K562 (cell line): ENCODE results near the gene FRMD5. TPM values are rescaled to one million over a fixed set of nuclear protein-coding genes. Genes with fewer than 3 reads are reported as not detected.

Source experiments
- ATAC-seq: fragments of 200-7000 bp; cut with Tn5 transposase; 3 replicates; pipeline ENCODE4 v1.9.1; 2020; ENCODE audit warnings: moderate library complexity
- BruUV-seq: library from RNA; stranded (reverse); fragments of 400-500 nt; replicated peaks from 2 replicates; lab custom pipeline; 2021; lab: Mats Ljungman, UMichigan
- CTCF ChIA-PET: fragments of 300-600 bp; formaldehyde crosslinking; extraction: SDS; loops from one replicate; lab custom pipeline; 2021; ENCODE audit warnings: low intra/inter-chr PET ratio; lab: Yijun Ruan, JAX
- POLR2A ChIA-PET: fragments of 300-600, 350-650 bp; sonication (Branson Sonifier 250); formaldehyde crosslinking; extraction: SDS; loops from one replicate; lab custom pipeline; 2021; ENCODE audit warnings: antibody characterized with exemption, inconsistent platforms; lab: Yijun Ruan, JAX
- DNase-seq, 4 experiments: peaks; one replicate each; pipeline versions ENCODE4 v3.0.0 to v3.0.0-alpha.2; 2011 to 2018; ENCODE audit warnings: low spot score in 3 of 4, mixed read lengths in 3 of 4; ENCODE audit errors: extremely low read depth in 1 of 4
- FAIRE-seq: peaks from 2 replicates; lab custom pipeline; 2011; peaks lifted over from hg19 to GRCh38; lab: Jason Lieb, UNC
- H2AFZ ChIP-seq: 2 replicates; pipeline ENCODE4 v1.6.0; 2011; ENCODE audit warnings: low read depth, low read length, control low read depth, inconsistent platforms
- H3K27ac ChIP-seq: fragments of 200-600 bp; 3 replicates; pipeline ENCODE4 v1.8.0; 2011; ENCODE audit warnings: low read depth, mild to moderate bottlenecking, control low read depth, inconsistent platforms, low read length, moderate library complexity, mixed read lengths; ENCODE audit errors: extremely low read depth
- H3K27me3 ChIP-seq, 2 experiments: fragments of 300-600 bp in 1 of 2; 2 replicates in 1 of 2; 3 replicates in 1 of 2; pipeline versions ENCODE4 v1.6.0 to v1.8.0; 2011; ENCODE audit warnings: inconsistent platforms in 2 of 2, low read length in 2 of 2, mild to moderate bottlenecking in 1 of 2, mixed read lengths in 1 of 2, moderate library complexity in 1 of 2; ENCODE audit not compliant: control insufficient read depth in 2 of 2, insufficient read depth in 2 of 2
- H3K36me3 ChIP-seq: fragments of 300-600 bp; 3 replicates; pipeline ENCODE4 v1.8.0; 2011; ENCODE audit warnings: mild to moderate bottlenecking, low read length, inconsistent platforms; ENCODE audit not compliant: control insufficient read depth, insufficient read depth
- H3K4me1 ChIP-seq, 2 experiments: fragments of 200-600 bp in 1 of 2; replicated peaks in 1 of 2; 2 replicates in 1 of 2; 3 replicates in 1 of 2; pipeline versions ENCODE4 v1.5.1 to v1.8.0; 2011; ENCODE audit warnings: inconsistent platforms in 2 of 2, low read length in 2 of 2, mild to moderate bottlenecking in 1 of 2, mixed read lengths in 1 of 2, moderate library complexity in 1 of 2; ENCODE audit not compliant: control insufficient read depth in 2 of 2, insufficient read depth in 2 of 2
- H3K4me2 ChIP-seq: 2 replicates; pipeline ENCODE4 v1.6.1; 2011; ENCODE audit warnings: low read length, control low read depth, inconsistent platforms, mixed read lengths; ENCODE audit not compliant: insufficient read depth
- H3K4me3 ChIP-seq: fragments of 200-600 bp; sonication (generic), shearing (Covaris generic); 2 replicates; pipeline ENCODE4 v1.5.1; 2016; ENCODE audit warnings: control low read depth, inconsistent platforms
- H3K79me2 ChIP-seq: fragments of 200-600 bp; 3 replicates; pipeline ENCODE4 v1.8.0; 2011; ENCODE audit warnings: low read length, inconsistent platforms; ENCODE audit not compliant: control insufficient read depth, insufficient read depth
- H3K9ac ChIP-seq, 2 experiments: 2 replicates each; pipeline versions ENCODE4 v1.6.0 to v1.6.1; 2011; ENCODE audit warnings: low read depth in 2 of 2, low read length in 2 of 2, control low read depth in 1 of 2, inconsistent platforms in 1 of 2, mild to moderate bottlenecking in 1 of 2, mixed read lengths in 1 of 2; ENCODE audit not compliant: insufficient read depth in 1 of 2
- H3K9me1 ChIP-seq: one replicate; pipeline ENCODE4 v1.6.0; 2011; ENCODE audit warnings: inconsistent platforms, mild to moderate bottlenecking, low read length, moderate library complexity; ENCODE audit not compliant: control insufficient read depth, insufficient read depth
- H3K9me3 ChIP-seq: replicated peaks from 2 replicates; pipeline ENCODE4 v1.5.1; 2011; ENCODE audit warnings: low read depth, low read length, inconsistent platforms; ENCODE audit not compliant: control insufficient read depth, insufficient read depth
- H4K20me1 ChIP-seq: replicated peaks from 2 replicates; pipeline ENCODE4 v1.6.1; 2011; ENCODE audit warnings: low read length, inconsistent platforms, mixed read lengths; ENCODE audit not compliant: control insufficient read depth, insufficient read depth
- ETS1 ChIP-seq: conservative IDR thresholded peaks from 2 replicates; pipeline ENCODE4 v1.6.1; 2011; ENCODE audit warnings: low read depth, mild to moderate bottlenecking, low read length; ENCODE audit not compliant: control insufficient read depth
- HDGF ChIP-seq: fragments of 450-650 bp; IDR thresholded peaks from 2 replicates; pipeline ENCODE4 v1.6.1; 2016
- IRF9 ChIP-seq: fragments of 450-650 bp; IDR thresholded peaks from 2 replicates; pipeline ENCODE4 v1.6.1; 2016; ENCODE audit warnings: missing biosample characterization, missing genetic modification characterization
- KAT7 ChIP-seq: sonication (generic); formaldehyde crosslinking; IDR thresholded peaks from 2 replicates; pipeline ENCODE4 v1.8.0; 2022; ENCODE audit warnings: missing genetic modification reagents, mild to moderate bottlenecking, borderline replicate concordance
- LEF1 ChIP-seq: fragments of 450-650 bp; IDR thresholded peaks from 2 replicates; pipeline ENCODE4 v1.6.1; 2016; ENCODE audit warnings: mild to moderate bottlenecking
- MAZ ChIP-seq, 2 experiments: fragments of 450-650 bp in 1 of 2; sonication (generic) in 1 of 2; formaldehyde crosslinking; IDR thresholded peaks in 1 of 2; conservative IDR thresholded peaks in 1 of 2; 2 replicates each; pipeline versions ENCODE4 v1.4.0 to v1.5.0; 2020; ENCODE audit warnings: mild to moderate bottlenecking in 1 of 2, missing genetic modification reagents in 1 of 2
- MLLT1 ChIP-seq, 2 experiments: fragments of 450-650 bp; IDR thresholded peaks; 2 replicates each; pipeline ENCODE4 v1.6.1; 2016
- MLX ChIP-seq, 2 experiments: fragments of 450-650 bp in 1 of 2; sonication (generic) in 1 of 2; formaldehyde crosslinking; conservative IDR thresholded peaks; 2 replicates each; pipeline versions ENCODE4 v1.4.0 to v1.8.1; 2020 to 2022; ENCODE audit warnings: mild to moderate bottlenecking in 1 of 2, missing genetic modification reagents in 1 of 2
- MNT ChIP-seq, 2 experiments: fragments of 450-650 bp; conservative IDR thresholded peaks; 2 replicates each; pipeline ENCODE4 v1.6.1; 2017; ENCODE audit warnings: mild to moderate bottlenecking in 2 of 2, moderate library complexity in 2 of 2
- POLR2AphosphoS5 ChIP-seq: IDR thresholded peaks from 2 replicates; pipeline ENCODE4 v1.6.1; 2011; ENCODE audit warnings: mild to moderate bottlenecking, low read depth, low read length, moderate library complexity; ENCODE audit not compliant: control insufficient read depth, insufficient read depth
- RAD51 ChIP-seq: fragments of 450-650 bp; IDR thresholded peaks from 2 replicates; pipeline ENCODE4 v1.7.1; 2016; ENCODE audit warnings: low read depth, mild to moderate bottlenecking, borderline replicate concordance
- RFX1 ChIP-seq: fragments of 450-650 bp; IDR thresholded peaks from 2 replicates; pipeline ENCODE4 v1.6.1; 2016; ENCODE audit warnings: mild to moderate bottlenecking, moderate library complexity
- SAFB ChIP-seq: fragments of 200-400 bp; formaldehyde crosslinking; IDR thresholded peaks from 2 replicates; pipeline ENCODE4 v1.6.1; 2017; ENCODE audit warnings: low read depth, low read length, borderline replicate concordance
- SUPT5H ChIP-seq: fragments of 450-650 bp; IDR thresholded peaks from 2 replicates; pipeline ENCODE4 v1.6.1; 2016
- TCFL5 ChIP-seq: fragments of 250-450 bp; sonication (Bioruptor Pico); conservative IDR thresholded peaks from 2 replicates; pipeline ENCODE4 v1.6.1; 2021; ENCODE audit warnings: mild to moderate bottlenecking, moderate library complexity, matching md5 sums
- TEAD4 ChIP-seq, 2 experiments: sonication (generic) in 1 of 2; formaldehyde crosslinking in 1 of 2; IDR thresholded peaks; 2 replicates each; pipeline versions ENCODE4 v1.6.1 to v1.8.0; 2012 to 2022; ENCODE audit warnings: borderline replicate concordance in 1 of 2, inconsistent platforms in 1 of 2, low read length in 1 of 2, mild to moderate bottlenecking in 1 of 2, missing genetic modification reagents in 1 of 2
- ZNF561 ChIP-seq: fragments of 450-650 bp; formaldehyde crosslinking; conservative IDR thresholded peaks from 2 replicates; pipeline ENCODE4 v1.4.0; 2020; ENCODE audit warnings: mild to moderate bottlenecking, moderate library complexity
- WGBS: fragments of 100-300 bp; shearing (Covaris generic); methylation state at CpG from one replicate; pipeline ENCODE4 v1.1.6; 2016; ENCODE audit warnings: low coverage, mixed read lengths; ENCODE audit not compliant: insufficient coverage; ENCODE audit errors: missing lambda C conversion rate; 5-methylcytosine and 5-hydroxymethylcytosine counted together
- in situ Hi-C: fragments of 300-500 bp; cut with MboI; formaldehyde crosslinking; loops from 4 replicates; pipeline ENCODE4 v1.15.0; 2018; ENCODE audit warnings: inconsistent platforms, mixed read lengths
- intact Hi-C: fragments of 100-400 bp; cut with micrococcal nuclease; formaldehyde crosslinking; loops from 2 replicates; pipeline ENCODE4 v1.14.2; 2022
- polyA plus RNA-seq, 8 experiments: library from polyadenylated mRNA; depleted of rRNA in 4 of 8; stranded (reverse) in 5 of 8; unstranded in 3 of 8; fragments of >200 nt; fragmentation: Nextera tagmentation in 2 of 8; fragmentation: Illumina TruSeq in 1 of 8; extraction: Ambion mirVana in 2 of 8; extraction: Trizol in 1 of 8; gene quantifications; 2 replicates each; pipeline versions ENCODE4 v1.2.1 to v1.2.3, GENCODE V29; 2011 to 2014; ENCODE audit warnings: inconsistent platforms in 1 of 8, missing spikeins in 1 of 8
- total RNA-seq, 7 experiments: library from RNA; depleted of rRNA in 6 of 7; stranded (reverse); fragments of >200 nt in 6 of 7; fragmentation: Illumina TruSeq in 2 of 7; extraction: Trizol in 2 of 7; gene quantifications; 2 replicates each; pipeline versions ENCODE4 v1.2.1 to v1.2.3, GENCODE V29; 2011 to 2021; ENCODE audit warnings: low replicate concordance in 1 of 7

The FRMD5 gene
- total and polyA plus RNA-seq, 9 of the 15 experiments (the other 6 are each of a cell fraction or from before 2014, with no cell fraction given): 0.13 to 0.38 TPM; not detected in 7

GRCh38 chr15:43859546-43859945 lies 335.5 kb downstream of the FRMD5 start:
- WGBS: 67% methylated on average over 4 of the region's 4 CpGs
- Histone ChIP-seq H3K79me2 (no peaks in the 10 kb centered on the region), H3K4me3 (no peak overlapping the region), H3K4me1 (no peaks in the 10 kb centered on the region), H3K9me1 (no peaks in the 10 kb centered on the region), H3K27me3 (no peaks in the 10 kb centered on the region), H3K27ac (no peak overlapping the region), H3K9me3 (no peaks in the 10 kb centered on the region), H3K9ac (no peak overlapping the region), H3K36me3 (peaks cover 89% of the 10 kb centered on the region), H3K4me2 (no peak overlapping the region), H4K20me1 (no peaks in the 10 kb centered on the region), H2AFZ (no peak overlapping the region)
- intact Hi-C loops (no loop called here), in situ Hi-C loops (no loop called here)
- ChIA-PET POLR2A (interaction anchor here (1.3 to 2.3 kb wide), 4 partner anchors 8 to 37 kb away, joined by 3 to 7 read pairs (median 4); partner anchors contain the start of gene MFAP1), CTCF (no interaction called here)
- BruUV-seq: no TSS peak
- DNase-seq (no peak), FAIRE-seq (no peak), ATAC-seq (no peak)
- TF ChIP-seq RFX1: no peak
- TF ChIP-seq IRF9 (tag): no peak
- no peak for TF ChIP-seq MLX (CRISPR knock-in tag; conservative IDR thresholded peaks at IDR 0.05)
- no peak for TF ChIP-seq ETS1
- no peak for TF ChIP-seq SUPT5H
- no peak for TF ChIP-seq MNT (conservative IDR thresholded peaks at IDR 0.05)
- no peak for TF ChIP-seq TEAD4 (IDR thresholded peaks at IDR 0.05; ENCODE audit: low read length)
- no peak for TF ChIP-seq TEAD4 (CRISPR knock-in tag; IDR thresholded peaks at IDR 0.05; ENCODE audit: borderline replicate concordance)
- TF ChIP-seq HDGF: no peak
- no peak for TF ChIP-seq RAD51
- TF ChIP-seq MLLT1 (IDR thresholded peaks at IDR 0.05): no peak
- TF ChIP-seq POLR2AphosphoS5: no peak
- TF ChIP-seq LEF1: no peak
- no peak for TF ChIP-seq SAFB
- no peak for TF ChIP-seq MAZ (CRISPR knock-in tag; conservative IDR thresholded peaks at IDR 0.05 in 1 of 2, IDR thresholded peaks at IDR 0.05 in 1 of 2)
- TF ChIP-seq ZNF561 (CRISPR knock-in tag): no peak
- no peak for TF ChIP-seq TCFL5
- TF ChIP-seq KAT7 (CRISPR knock-in tag): no peak
